MCF 10A (cell line): Measurements from ENCODE around the gene PLXND1. TPM values are rescaled to one million over a fixed set of nuclear protein-coding genes. Genes with fewer than 3 reads are reported as not detected.

Experiments
- BruUV-seq: library from RNA; stranded (reverse); fragments of 400-500 nt; replicated peaks from 2 replicates; lab custom pipeline; 2021; lab: Mats Ljungman, UMichigan
- CTCF ChIA-PET: fragments of 300-600 bp; sonication (Branson Sonifier 250); formaldehyde crosslinking; extraction: SDS; loops from one replicate; lab custom pipeline; 2021; ENCODE audit warnings: antibody characterized with exemption, inconsistent platforms; lab: Yijun Ruan, JAX
- POLR2A ChIA-PET: fragments of 300-600, 350-650 bp; sonication (Branson Sonifier 250); formaldehyde crosslinking; extraction: SDS; loops from one replicate; lab custom pipeline; 2020; ENCODE audit warnings: antibody characterized with exemption, inconsistent platforms; lab: Yijun Ruan, JAX
- DNase-seq: peaks from one replicate; pipeline ENCODE4 v3.0.0-alpha.2; 2018; ENCODE audit not compliant: unreplicated experiment
- H3K27ac Mint-ChIP-seq: one replicate; pipeline ENCODE4 v1.8.0; 2022; ENCODE audit warnings: mild to moderate bottlenecking, low read depth, mixed read lengths; ENCODE audit not compliant: unreplicated experiment
- H3K27me3 Mint-ChIP-seq: one replicate; pipeline ENCODE4 v1.8.0; 2022; ENCODE audit warnings: mixed read lengths; ENCODE audit not compliant: insufficient read depth, unreplicated experiment
- H3K36me3 Mint-ChIP-seq: one replicate; pipeline ENCODE4 v1.8.0; 2022; ENCODE audit warnings: mild to moderate bottlenecking, moderate library complexity, mixed read lengths; ENCODE audit not compliant: insufficient read depth, unreplicated experiment
- H3K4me1 Mint-ChIP-seq: one replicate; pipeline ENCODE4 v1.8.0; 2022; ENCODE audit warnings: mixed read lengths; ENCODE audit not compliant: insufficient read depth, unreplicated experiment
- H3K4me3 Mint-ChIP-seq: one replicate; pipeline ENCODE4 v1.8.0; 2022; ENCODE audit warnings: mild to moderate bottlenecking, moderate library complexity, mixed read lengths; ENCODE audit not compliant: unreplicated experiment
- H3K9me3 Mint-ChIP-seq: one replicate; pipeline ENCODE4 v1.8.0; 2022; ENCODE audit warnings: mixed read lengths; ENCODE audit not compliant: unreplicated experiment
- intact Hi-C: fragments of 100-400 bp; cut with micrococcal nuclease; formaldehyde crosslinking; loops from 2 replicates; pipeline ENCODE4 v1.14.1; 2022
- total RNA-seq: library from RNA; stranded (reverse); gene quantifications from 2 replicates; pipeline ENCODE4 v1.2.3, GENCODE V29; 2022
- TF ChIP-seq, protein P1 (sequence below): fragments of 200-600 bp; IDR thresholded peaks from one replicate; pipeline ENCODE4 v1.8.0; 2022; ENCODE audit warnings: antibody characterized with exemption, mild to moderate bottlenecking; ENCODE audit not compliant: unreplicated experiment

Gene PLXND1
- total RNA-seq, 1 experiment from 2014 or later, result 5.6 TPM

DNA sequence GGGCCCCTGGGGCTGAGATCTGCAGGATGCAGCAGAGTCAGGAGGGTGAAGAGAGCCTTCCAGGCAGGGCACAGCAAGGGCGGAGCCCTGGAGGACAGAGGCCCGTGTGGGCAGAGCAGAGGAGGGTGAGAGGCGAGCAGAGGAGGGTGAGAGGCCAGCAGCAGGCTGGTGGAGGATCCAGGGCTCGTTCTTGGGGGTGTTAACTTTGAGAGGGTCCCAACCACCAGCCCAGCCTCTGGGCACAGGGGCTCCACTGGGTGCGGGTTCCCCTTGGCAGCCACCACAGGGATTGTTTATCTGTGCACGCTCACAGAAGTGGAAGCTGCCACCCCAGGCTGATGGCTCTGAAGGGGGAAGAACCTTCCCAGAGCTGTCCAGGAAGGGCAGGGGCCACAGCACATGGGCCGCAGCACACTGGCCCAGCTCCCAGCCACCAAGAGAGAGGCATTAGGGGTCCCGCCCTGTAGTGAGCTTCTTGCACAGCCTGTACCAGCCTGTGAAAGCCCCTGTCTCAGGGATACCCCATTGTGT is 9.3 kb upstream of the PLXND1 start:
- H3K36me3 Mint-ChIP-seq, result peaks cover 6% of the 10 kb centered on the region
- no peaks in the 10 kb centered on the region for H3K27me3 Mint-ChIP-seq
- no TSS peak for BruUV-seq
- H3K27ac Mint-ChIP-seq, result no peak overlapping the region
- no peak for DNase-seq
- TF ChIP-seq, protein P1, sequence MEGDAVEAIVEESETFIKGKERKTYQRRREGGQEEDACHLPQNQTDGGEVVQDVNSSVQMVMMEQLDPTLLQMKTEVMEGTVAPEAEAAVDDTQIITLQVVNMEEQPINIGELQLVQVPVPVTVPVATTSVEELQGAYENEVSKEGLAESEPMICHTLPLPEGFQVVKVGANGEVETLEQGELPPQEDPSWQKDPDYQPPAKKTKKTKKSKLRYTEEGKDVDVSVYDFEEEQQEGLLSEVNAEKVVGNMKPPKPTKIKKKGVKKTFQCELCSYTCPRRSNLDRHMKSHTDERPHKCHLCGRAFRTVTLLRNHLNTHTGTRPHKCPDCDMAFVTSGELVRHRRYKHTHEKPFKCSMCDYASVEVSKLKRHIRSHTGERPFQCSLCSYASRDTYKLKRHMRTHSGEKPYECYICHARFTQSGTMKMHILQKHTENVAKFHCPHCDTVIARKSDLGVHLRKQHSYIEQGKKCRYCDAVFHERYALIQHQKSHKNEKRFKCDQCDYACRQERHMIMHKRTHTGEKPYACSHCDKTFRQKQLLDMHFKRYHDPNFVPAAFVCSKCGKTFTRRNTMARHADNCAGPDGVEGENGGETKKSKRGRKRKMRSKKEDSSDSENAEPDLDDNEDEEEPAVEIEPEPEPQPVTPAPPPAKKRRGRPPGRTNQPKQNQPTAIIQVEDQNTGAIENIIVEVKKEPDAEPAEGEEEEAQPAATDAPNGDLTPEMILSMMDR, result no peak
- CTCF ChIA-PET, result interaction anchor here (0.5 kb wide), 1 partner anchor 791 kb away, joined by 3 read pairs; no protein-coding TSS in a partner anchor
- POLR2A ChIA-PET, result no interaction called here
- H3K4me1 Mint-ChIP-seq, result no peaks in the 10 kb centered on the region
- no peaks in the 10 kb centered on the region for H3K9me3 Mint-ChIP-seq
- no peak overlapping the region for H3K4me3 Mint-ChIP-seq
- intact Hi-C loops, result no loop called here

DNA sequence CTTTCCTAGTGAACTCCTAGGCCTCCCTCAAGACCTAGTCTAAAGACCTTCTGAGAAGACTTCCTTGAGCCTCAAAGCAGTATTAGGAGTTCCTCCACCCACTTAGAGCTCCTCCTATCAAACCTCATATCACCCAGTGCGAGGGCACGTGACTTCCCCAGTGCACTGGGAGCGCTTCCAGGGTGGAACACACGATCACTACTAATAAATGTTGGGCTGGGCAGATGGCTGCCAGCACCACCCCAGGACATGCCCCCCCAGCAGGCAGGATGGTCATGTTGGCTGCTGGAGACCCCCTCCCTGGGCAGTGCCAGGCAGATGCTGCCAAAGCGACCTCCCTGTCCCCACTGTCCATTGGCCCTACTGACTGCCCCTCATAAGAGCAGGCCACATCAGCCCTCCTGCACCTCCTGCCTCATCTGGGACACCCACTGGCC is 8.5 kb upstream of the PLXND1 start:
- BruUV-seq, result no TSS peak
- Mint-ChIP-seq H3K27me3 (no peaks in the 10 kb centered on the region), H3K9me3 (no peaks in the 10 kb centered on the region), H3K4me3 (no peak overlapping the region), H3K4me1 (no peaks in the 10 kb centered on the region), H3K36me3 (peaks cover 6% of the 10 kb centered on the region), H3K27ac (no peak overlapping the region)
- ChIA-PET CTCF (no interaction called here), POLR2A (no interaction called here)
- TF ChIP-seq, protein P1, result no peak
- DNase-seq, result no peak
- intact Hi-C loops, result no loop called here

DNA sequence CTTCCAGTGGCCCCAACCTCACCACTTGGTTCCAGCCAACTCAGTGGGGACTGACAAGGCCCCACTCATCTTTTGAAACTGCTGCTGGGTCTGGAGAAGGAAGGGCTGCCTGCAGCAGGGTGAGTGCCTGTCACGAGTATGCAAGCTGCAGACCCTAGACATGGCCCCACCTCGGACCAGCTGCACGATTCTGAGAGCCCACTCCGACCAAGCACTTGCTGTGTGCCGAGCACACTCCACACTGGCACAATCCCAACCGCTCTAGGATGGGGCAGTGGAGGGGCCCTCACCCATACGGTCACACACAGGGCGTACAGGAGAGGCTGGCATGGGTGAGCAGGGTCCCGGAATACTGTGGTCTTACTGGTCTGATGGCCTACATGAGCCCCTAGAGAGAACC is 8.0 kb upstream of the PLXND1 start:
- H3K9me3 Mint-ChIP-seq, result no peaks in the 10 kb centered on the region
- no peak overlapping the region for H3K4me3 Mint-ChIP-seq
- BruUV-seq, result no TSS peak
- no peaks in the 10 kb centered on the region for H3K4me1 Mint-ChIP-seq
- H3K27ac Mint-ChIP-seq, result no peak overlapping the region
- intact Hi-C loops, result no loop called here
- no peaks in the 10 kb centered on the region for H3K27me3 Mint-ChIP-seq
- H3K36me3 Mint-ChIP-seq, result peaks cover 6% of the 10 kb centered on the region
- TF ChIP-seq, protein P1, result no peak
- POLR2A ChIA-PET, result interaction anchor here (0.7 kb wide), 1 partner anchor 967 kb away, joined by 3 read pairs; no protein-coding TSS in a partner anchor
- no peak for DNase-seq
- CTCF ChIA-PET, result no interaction called here

DNA sequence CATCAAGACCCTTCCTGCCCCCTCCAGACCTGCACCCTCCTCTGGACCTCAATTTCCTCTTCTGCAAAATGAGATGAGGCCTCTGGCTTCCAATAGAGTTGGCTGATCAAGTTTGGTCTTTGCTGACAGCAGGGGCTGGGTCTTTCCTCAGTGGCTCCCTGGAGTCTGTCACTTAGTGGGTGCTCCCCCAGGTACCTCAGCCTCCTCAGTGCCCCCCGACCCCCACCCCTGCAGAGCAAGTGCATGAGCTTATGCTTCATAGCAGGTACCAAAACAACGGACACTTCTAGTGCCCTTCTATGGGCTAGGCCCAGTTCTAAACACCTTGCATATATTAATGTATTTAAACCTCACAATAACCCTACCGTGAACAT is 6.9 kb upstream of the PLXND1 start:
- H3K27ac Mint-ChIP-seq, result no peak overlapping the region
- TF ChIP-seq, protein P1, result no peak
- H3K9me3 Mint-ChIP-seq, result no peaks in the 10 kb centered on the region
- H3K36me3 Mint-ChIP-seq, result no peaks in the 10 kb centered on the region
- BruUV-seq, result no TSS peak
- POLR2A ChIA-PET, result no interaction called here
- DNase-seq, result no peak
- CTCF ChIA-PET, result interaction anchor here (0.6 to 0.7 kb wide), 2 partner anchors 23 to 83 kb away, joined by 4 to 5 read pairs; no protein-coding TSS in a partner anchor
- H3K4me3 Mint-ChIP-seq, result no peak overlapping the region
- H3K4me1 Mint-ChIP-seq, result no peaks in the 10 kb centered on the region
- intact Hi-C loops, result no loop called here
- no peaks in the 10 kb centered on the region for H3K27me3 Mint-ChIP-seq
